ENCODE results near the gene KSR1. TPM values are rescaled to one million over a fixed set of nuclear protein-coding genes. Genes with fewer than 3 reads are reported as not detected.

Gene KSR1
- polyA plus RNA-seq, 1 of the 3 experiments (the other 2 are of a cell fraction): 7.5 TPM

DNA sequence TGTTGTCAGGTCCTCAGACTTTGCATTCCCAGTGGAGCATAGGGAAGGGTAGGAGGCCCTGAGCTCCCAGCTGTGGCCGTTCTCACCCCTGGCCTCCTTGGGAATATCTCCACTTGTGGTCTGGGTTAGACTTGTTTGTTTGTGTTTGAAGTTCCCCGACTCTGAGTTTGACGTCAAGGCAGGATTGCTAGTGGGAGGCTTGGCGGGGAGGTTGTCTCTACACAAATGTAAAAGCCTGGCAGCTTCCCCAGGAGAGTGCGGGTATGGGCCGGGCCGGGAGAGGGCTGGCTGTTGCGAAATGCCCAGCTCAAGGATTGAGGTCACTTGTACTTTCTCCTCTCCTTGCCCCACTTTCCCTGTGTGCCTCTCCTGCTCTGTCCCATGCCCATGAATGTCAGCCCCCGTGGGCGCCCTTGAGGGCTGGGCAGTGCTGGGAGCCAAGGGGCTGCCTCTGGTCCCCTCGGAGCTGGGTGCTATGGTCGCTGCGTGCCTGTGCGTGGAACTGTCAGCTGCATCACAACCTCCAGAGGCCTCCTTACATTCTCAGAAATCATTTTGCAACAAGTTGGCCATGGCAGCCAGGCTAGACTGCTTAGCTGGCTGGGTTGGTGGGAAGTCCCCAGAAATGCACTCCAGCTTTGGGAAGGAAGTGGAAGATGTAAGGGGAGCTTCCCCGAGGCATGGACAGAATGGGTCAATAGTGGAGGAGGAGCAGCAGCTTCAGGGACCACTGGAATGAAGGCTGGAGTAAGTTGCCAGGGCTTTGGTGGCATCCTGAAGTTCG is 84.3 kb downstream of the KSR1 start:
- Histone ChIP-seq H3K79me2 (ENCODE audit: insufficient read depth) (no peaks in the 10 kb centered on the region), H2AFZ (ENCODE audit: low read depth) (no peak overlapping the region), H3K27me3 (ENCODE audit: insufficient read depth) (no peaks in the 10 kb centered on the region), H3K4me3 (ENCODE audit: low read depth in 2 of 2, low read length in 1 of 2) (no peak overlapping the region), H3K4me1 (ENCODE audit: control insufficient read depth in 1 of 2, insufficient read depth in 2 of 2, low read depth in 1 of 2, low read length in 1 of 2) (peaks cover 0 to 4% of the 10 kb centered on the region in 2 experiments; a peak in 1 of 4 replicates), H3K36me3 (replicated peaks in 1 of 2; ENCODE audit: control insufficient read depth in 1 of 2, insufficient read depth in 2 of 2, low read length in 1 of 2) (no peaks in the 10 kb centered on the region), H3K9me3 (no peaks in the 10 kb centered on the region), H3K27ac (ENCODE audit: low read depth in 2 of 2, low read length in 1 of 2) (no peak overlapping the region), H3K9ac (no peak overlapping the region), H3K4me2 (no peak overlapping the region), H3F3A (replicated peaks; ENCODE audit: insufficient read depth) (no peaks in the 10 kb centered on the region), H3K9me2 (no peaks in the 10 kb centered on the region), H4K20me1 (ENCODE audit: insufficient read depth) (no peaks in the 10 kb centered on the region)
- POLR2A ChIA-PET: no interaction called here
- CTCF ChIA-PET: interaction anchor here (1.0 to 1.5 kb wide), 6 partner anchors 9 to 186 kb away, joined by 3 to 4 read pairs (median 3); no protein-coding TSS in a partner anchor
- 76% methylated on average over 14 of the region's 16 CpGs for WGBS (ENCODE audit: low lambda C conversion rate)
- TF ChIP-seq, protein P1, sequence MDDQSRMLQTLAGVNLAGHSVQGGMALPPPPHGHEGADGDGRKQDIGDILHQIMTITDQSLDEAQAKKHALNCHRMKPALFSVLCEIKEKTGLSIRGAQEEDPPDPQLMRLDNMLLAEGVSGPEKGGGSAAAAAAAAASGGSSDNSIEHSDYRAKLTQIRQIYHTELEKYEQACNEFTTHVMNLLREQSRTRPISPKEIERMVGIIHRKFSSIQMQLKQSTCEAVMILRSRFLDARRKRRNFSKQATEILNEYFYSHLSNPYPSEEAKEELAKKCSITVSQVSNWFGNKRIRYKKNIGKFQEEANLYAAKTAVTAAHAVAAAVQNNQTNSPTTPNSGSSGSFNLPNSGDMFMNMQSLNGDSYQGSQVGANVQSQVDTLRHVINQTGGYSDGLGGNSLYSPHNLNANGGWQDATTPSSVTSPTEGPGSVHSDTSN (IDR thresholded peaks at IDR 0.05): no peak
- TF ChIP-seq TEAD4 (IDR thresholded peaks at IDR 0.05; ENCODE audit: borderline replicate concordance, insufficient read depth) (no peak), POLR2AphosphoS5 (IDR thresholded peaks at IDR 0.05; ENCODE audit: low read depth, low read length) (no peak), SIN3A (IDR thresholded peaks at IDR 0.05; ENCODE audit: borderline replicate concordance, low read depth, low read length) (no peak), ELF1 (IDR thresholded peaks at IDR 0.05) (no peak), CHD2 (IDR thresholded peaks at IDR 0.05; ENCODE audit: low read length, partially characterized antibody) (no peak), GABPA (IDR thresholded peaks at IDR 0.05; ENCODE audit: low read depth) (no peak), RAD21 (IDR thresholded peaks at IDR 0.05; ENCODE audit: low read length) (no peak), RFX5 (IDR thresholded peaks at IDR 0.05; ENCODE audit: low read length) (no peak), TCF12 (IDR thresholded peaks at IDR 0.05) (no peak), RCOR1 (IDR thresholded peaks at IDR 0.05; ENCODE audit: low read length) (no peak), NRF1 (IDR thresholded peaks at IDR 0.05; ENCODE audit: low read depth, low read length) (no peak)
- TF ChIP-seq, protein P2, sequence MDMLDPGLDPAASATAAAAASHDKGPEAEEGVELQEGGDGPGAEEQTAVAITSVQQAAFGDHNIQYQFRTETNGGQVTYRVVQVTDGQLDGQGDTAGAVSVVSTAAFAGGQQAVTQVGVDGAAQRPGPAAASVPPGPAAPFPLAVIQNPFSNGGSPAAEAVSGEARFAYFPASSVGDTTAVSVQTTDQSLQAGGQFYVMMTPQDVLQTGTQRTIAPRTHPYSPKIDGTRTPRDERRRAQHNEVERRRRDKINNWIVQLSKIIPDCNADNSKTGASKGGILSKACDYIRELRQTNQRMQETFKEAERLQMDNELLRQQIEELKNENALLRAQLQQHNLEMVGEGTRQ (IDR thresholded peaks at IDR 0.05; ENCODE audit: borderline replicate concordance, low read depth, low read length): no peak
- TF ChIP-seq, protein P3, sequence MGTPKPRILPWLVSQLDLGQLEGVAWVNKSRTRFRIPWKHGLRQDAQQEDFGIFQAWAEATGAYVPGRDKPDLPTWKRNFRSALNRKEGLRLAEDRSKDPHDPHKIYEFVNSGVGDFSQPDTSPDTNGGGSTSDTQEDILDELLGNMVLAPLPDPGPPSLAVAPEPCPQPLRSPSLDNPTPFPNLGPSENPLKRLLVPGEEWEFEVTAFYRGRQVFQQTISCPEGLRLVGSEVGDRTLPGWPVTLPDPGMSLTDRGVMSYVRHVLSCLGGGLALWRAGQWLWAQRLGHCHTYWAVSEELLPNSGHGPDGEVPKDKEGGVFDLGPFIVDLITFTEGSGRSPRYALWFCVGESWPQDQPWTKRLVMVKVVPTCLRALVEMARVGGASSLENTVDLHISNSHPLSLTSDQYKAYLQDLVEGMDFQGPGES (IDR thresholded peaks at IDR 0.05; ENCODE audit: low read depth, low read length): no peak
- TF ChIP-seq, protein P4, sequence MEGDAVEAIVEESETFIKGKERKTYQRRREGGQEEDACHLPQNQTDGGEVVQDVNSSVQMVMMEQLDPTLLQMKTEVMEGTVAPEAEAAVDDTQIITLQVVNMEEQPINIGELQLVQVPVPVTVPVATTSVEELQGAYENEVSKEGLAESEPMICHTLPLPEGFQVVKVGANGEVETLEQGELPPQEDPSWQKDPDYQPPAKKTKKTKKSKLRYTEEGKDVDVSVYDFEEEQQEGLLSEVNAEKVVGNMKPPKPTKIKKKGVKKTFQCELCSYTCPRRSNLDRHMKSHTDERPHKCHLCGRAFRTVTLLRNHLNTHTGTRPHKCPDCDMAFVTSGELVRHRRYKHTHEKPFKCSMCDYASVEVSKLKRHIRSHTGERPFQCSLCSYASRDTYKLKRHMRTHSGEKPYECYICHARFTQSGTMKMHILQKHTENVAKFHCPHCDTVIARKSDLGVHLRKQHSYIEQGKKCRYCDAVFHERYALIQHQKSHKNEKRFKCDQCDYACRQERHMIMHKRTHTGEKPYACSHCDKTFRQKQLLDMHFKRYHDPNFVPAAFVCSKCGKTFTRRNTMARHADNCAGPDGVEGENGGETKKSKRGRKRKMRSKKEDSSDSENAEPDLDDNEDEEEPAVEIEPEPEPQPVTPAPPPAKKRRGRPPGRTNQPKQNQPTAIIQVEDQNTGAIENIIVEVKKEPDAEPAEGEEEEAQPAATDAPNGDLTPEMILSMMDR (IDR thresholded peaks at IDR 0.05): no peak
- DNase-seq: no peak
